WTC11 (cell line): ENCODE measurements around the gene MT1F. TPM values are rescaled to one million over a fixed set of nuclear protein-coding genes. Genes with fewer than 3 reads are reported as not detected.

Source experiments
- ATAC-seq: fragments of 200-7000 bp; cut with Tn5 transposase; 2 replicates; pipeline ENCODE4 v1.10.0; 2021; ENCODE audit warnings: mild to moderate bottlenecking, moderate library complexity
- CTCF ChIA-PET: fragments of 300-600 bp; sonication (Branson Sonifier 250); formaldehyde crosslinking; loops from one replicate; lab custom pipeline; 2021; ENCODE audit warnings: antibody characterized with exemption; lab: Charles Lee
- POLR2A ChIA-PET: fragments of 350-600 bp; sonication (Branson Sonifier 250); formaldehyde crosslinking; loops from one replicate; lab custom pipeline; 2021; ENCODE audit warnings: antibody characterized with exemption; lab: Charles Lee
- DNase-seq: peaks from one replicate; pipeline ENCODE4 v3.0.0; 2021; ENCODE audit warnings: low spot score
- H3K27ac Mint-ChIP-seq: 2 replicates; pipeline ENCODE4 v1.8.0; 2021; ENCODE audit warnings: mixed read lengths
- H3K27me3 Mint-ChIP-seq: 2 replicates; pipeline ENCODE4 v1.8.0; 2021; ENCODE audit warnings: low read depth, mild to moderate bottlenecking, moderate library complexity, mixed read lengths
- H3K36me3 Mint-ChIP-seq: 2 replicates; pipeline ENCODE4 v1.8.0; 2021; ENCODE audit warnings: mixed read lengths
- H3K4me1 Mint-ChIP-seq: 2 replicates; pipeline ENCODE4 v1.8.0; 2022; ENCODE audit warnings: mixed read lengths
- H3K4me3 Mint-ChIP-seq: 2 replicates; pipeline ENCODE4 v1.8.0; 2021; ENCODE audit warnings: mild to moderate bottlenecking, moderate library complexity, mixed read lengths
- H3K9me3 Mint-ChIP-seq: 2 replicates; pipeline ENCODE4 v1.8.0; 2021; ENCODE audit warnings: mixed read lengths
- AR ChIP-seq: fragments of 250-450 bp; sonication (Bioruptor Pico); IDR thresholded peaks from 2 replicates; pipeline ENCODE4 v1.9.0; 2021; ENCODE audit warnings: mild to moderate bottlenecking
- CBFB ChIP-seq: sonication (generic); formaldehyde crosslinking; IDR thresholded peaks from 2 replicates; pipeline ENCODE4 v1.8.1; 2022; ENCODE audit warnings: mild to moderate bottlenecking, low read depth, missing genetic modification reagents
- ELF4 ChIP-seq: sonication (generic); formaldehyde crosslinking; IDR thresholded peaks from 2 replicates; pipeline ENCODE4 v1.8.1; 2022; ENCODE audit warnings: low read depth, mild to moderate bottlenecking, moderate library complexity, missing genetic modification reagents
- FOXK1 ChIP-seq: sonication (generic); formaldehyde crosslinking; IDR thresholded peaks from 2 replicates; pipeline ENCODE4 v1.8.0; 2022; ENCODE audit warnings: mild to moderate bottlenecking, moderate library complexity, missing genetic modification reagents
- FOXP1 ChIP-seq: sonication (generic); formaldehyde crosslinking; IDR thresholded peaks from 2 replicates; pipeline ENCODE4 v1.8.0; 2022; ENCODE audit warnings: missing genetic modification reagents, mild to moderate bottlenecking, moderate library complexity, borderline replicate concordance
- IRF2 ChIP-seq: sonication (generic); formaldehyde crosslinking; IDR thresholded peaks from 2 replicates; pipeline ENCODE4 v1.8.0; 2022; ENCODE audit warnings: low read depth, missing genetic modification reagents, borderline replicate concordance
- JUN ChIP-seq: sonication (generic); formaldehyde crosslinking; IDR thresholded peaks from 2 replicates; pipeline ENCODE4 v1.8.0; 2023; ENCODE audit warnings: mild to moderate bottlenecking, missing genetic modification reagents
- RORB ChIP-seq: fragments of 250-450 bp; sonication (Bioruptor Pico); IDR thresholded peaks from 2 replicates; pipeline ENCODE4 v1.9.0; 2021; ENCODE audit warnings: mild to moderate bottlenecking
- SOX15 ChIP-seq: fragments of 250-450 bp; sonication (Bioruptor Pico); IDR thresholded peaks from 2 replicates; pipeline ENCODE4 v1.9.0; 2021; ENCODE audit warnings: mild to moderate bottlenecking
- SP1 ChIP-seq: sonication (generic); formaldehyde crosslinking; conservative IDR thresholded peaks from 2 replicates; pipeline ENCODE4 v1.8.1; 2022; ENCODE audit warnings: missing genetic modification reagents
- ZNF219 ChIP-seq: sonication (generic); formaldehyde crosslinking; IDR thresholded peaks from 2 replicates; pipeline ENCODE4 v1.8.0; 2023; ENCODE audit warnings: missing genetic modification reagents, mild to moderate bottlenecking, borderline replicate concordance
- ZNF232 ChIP-seq: sonication (generic); formaldehyde crosslinking; IDR thresholded peaks from 2 replicates; pipeline ENCODE4 v1.8.0; 2022; ENCODE audit warnings: mild to moderate bottlenecking, missing genetic modification reagents
- ZNF512 ChIP-seq: sonication (generic); formaldehyde crosslinking; IDR thresholded peaks from 2 replicates; pipeline ENCODE4 v1.8.1; 2022; ENCODE audit warnings: missing genetic modification reagents, borderline replicate concordance
- ZNF671 ChIP-seq: fragments of 250-450 bp; sonication (Bioruptor Pico); IDR thresholded peaks from 2 replicates; pipeline ENCODE4 v1.8.0; 2021; ENCODE audit warnings: mild to moderate bottlenecking
- total RNA-seq: library from RNA; stranded (reverse); gene quantifications from 3 replicates; pipeline ENCODE4 v1.2.3, GENCODE V29; 2021
- TF ChIP-seq, protein P1 (sequence below): sonication (generic); formaldehyde crosslinking; IDR thresholded peaks from 2 replicates; pipeline ENCODE4 v1.8.1; 2022; ENCODE audit warnings: mild to moderate bottlenecking, moderate library complexity, missing genetic modification reagents
- TF ChIP-seq, protein P2 (sequence below): fragments of 250-450 bp; sonication (Bioruptor Pico); conservative IDR thresholded peaks from 2 replicates; pipeline ENCODE4 v1.9.0; 2021; ENCODE audit warnings: mild to moderate bottlenecking
- TF ChIP-seq, protein P3 (sequence below): sonication (generic); formaldehyde crosslinking; IDR thresholded peaks from 2 replicates; pipeline ENCODE4 v1.8.0; 2023; ENCODE audit warnings: mild to moderate bottlenecking, missing genetic modification reagents
- TF ChIP-seq, protein P4 (sequence below): sonication (generic); formaldehyde crosslinking; IDR thresholded peaks from 2 replicates; pipeline ENCODE4 v1.8.0; 2023; ENCODE audit warnings: missing genetic modification reagents, mild to moderate bottlenecking, borderline replicate concordance
- TF ChIP-seq, protein P5 (sequence below): sonication (generic); formaldehyde crosslinking; IDR thresholded peaks from 2 replicates; pipeline ENCODE4 v1.8.1; 2023; ENCODE audit warnings: mild to moderate bottlenecking, moderate library complexity, missing genetic modification reagents
- TF ChIP-seq, protein P6 (sequence below): fragments of 250-450 bp; sonication (Bioruptor Pico); IDR thresholded peaks from 2 replicates; pipeline ENCODE4 v1.9.0; 2021; ENCODE audit warnings: mild to moderate bottlenecking

Gene MT1F
- total RNA-seq, 1 experiment from 2014 or later: 58.2 TPM

- TF ChIP-seq ZNF512 (no peak), IRF2 (no peak), SOX15 (no peak), RORB (CRISPR knock-in tag) (no peak), ZNF219 (CRISPR knock-in tag) (no peak), ZNF232 (CRISPR knock-in tag) (no peak), AR (CRISPR knock-in tag) (no peak)
- TF ChIP-seq, protein P1, sequence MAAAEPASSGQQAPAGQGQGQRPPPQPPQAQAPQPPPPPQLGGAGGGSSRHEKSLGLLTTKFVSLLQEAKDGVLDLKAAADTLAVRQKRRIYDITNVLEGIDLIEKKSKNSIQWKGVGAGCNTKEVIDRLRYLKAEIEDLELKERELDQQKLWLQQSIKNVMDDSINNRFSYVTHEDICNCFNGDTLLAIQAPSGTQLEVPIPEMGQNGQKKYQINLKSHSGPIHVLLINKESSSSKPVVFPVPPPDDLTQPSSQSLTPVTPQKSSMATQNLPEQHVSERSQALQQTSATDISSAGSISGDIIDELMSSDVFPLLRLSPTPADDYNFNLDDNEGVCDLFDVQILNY (CRISPR knock-in tag): no peak
Observed at GRCh38 chr16:56686758-56687157, 29.0 kb downstream of the MT1F start (continued).

DNA sequence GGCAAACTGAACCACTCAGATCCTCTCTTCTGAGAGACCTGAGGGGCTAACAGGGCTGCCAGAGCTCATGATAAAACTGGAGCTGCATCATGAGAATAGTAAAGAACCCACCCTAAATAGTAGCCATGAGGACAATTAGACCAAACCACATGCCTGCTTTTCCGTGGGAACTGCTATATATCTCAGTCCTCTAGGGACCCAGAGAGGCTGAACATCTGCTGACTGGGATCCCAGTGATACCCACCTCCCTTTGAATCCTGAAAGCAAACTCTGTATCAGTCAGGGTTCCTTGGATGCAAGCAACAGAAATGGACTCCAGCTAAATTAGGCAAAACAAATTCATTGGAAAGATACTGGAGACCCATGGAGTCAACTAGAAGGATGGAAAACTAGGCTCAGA is 31.0 kb downstream of the MT1F start:
- H3K4me3 Mint-ChIP-seq: no peak overlapping the region
- DNase-seq (no peak), ATAC-seq (peak; percentile 33; the same call in 1 of the 2 replicates)
- peaks cover 16% of the 10 kb centered on the region for H3K9me3 Mint-ChIP-seq
- peaks cover 2% of the 10 kb centered on the region; the same call in 1 of the 2 replicates for H3K27me3 Mint-ChIP-seq
- peaks cover 15% of the 10 kb centered on the region for H3K4me1 Mint-ChIP-seq
- peaks cover 23% of the 10 kb centered on the region for H3K36me3 Mint-ChIP-seq
- H3K27ac Mint-ChIP-seq: no peak overlapping the region
- POLR2A ChIA-PET: no interaction called here
- CTCF ChIA-PET: interaction anchor here (0.9 to 2.3 kb wide), 2 partner anchors 13 to 15 kb away, joined by 3 to 8 read pairs; no protein-coding TSS in a partner anchor
- TF ChIP-seq, protein P2, sequence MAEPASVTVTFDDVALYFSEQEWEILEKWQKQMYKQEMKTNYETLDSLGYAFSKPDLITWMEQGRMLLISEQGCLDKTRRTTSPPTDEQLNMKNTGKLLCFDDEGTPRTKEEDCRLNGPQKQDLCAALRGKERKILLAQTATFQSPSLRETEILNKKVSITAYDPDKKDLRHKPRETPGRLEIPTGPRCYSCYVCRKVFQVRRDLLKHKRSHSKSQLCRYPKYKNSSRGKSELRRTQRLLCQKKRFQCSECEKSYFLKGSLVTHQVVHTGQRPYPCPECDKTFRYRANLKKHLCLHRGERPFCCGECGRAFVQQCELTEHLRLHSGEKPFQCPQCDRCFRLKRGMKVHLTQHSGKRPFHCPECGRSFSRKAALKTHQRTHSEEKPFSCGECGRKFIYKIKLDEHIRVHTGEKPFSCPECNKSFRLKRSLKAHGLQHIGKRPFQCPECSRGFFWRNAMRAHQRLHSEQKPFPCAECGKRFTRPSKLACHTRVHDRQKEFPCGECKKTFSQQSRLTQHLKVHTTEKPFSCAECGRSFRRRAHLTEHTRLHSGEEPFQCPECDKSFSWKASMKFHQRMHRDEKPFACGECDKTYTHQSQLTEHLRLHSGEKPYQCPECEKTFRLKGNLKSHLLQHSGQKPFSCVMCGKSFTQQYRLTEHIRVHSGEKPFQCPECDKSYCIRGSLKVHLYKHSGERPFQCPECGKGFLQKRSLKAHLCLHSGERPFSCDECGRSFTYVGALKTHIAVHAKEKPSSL: no peak
- no peak for TF ChIP-seq FOXK1 (CRISPR knock-in tag)
- no peak for TF ChIP-seq SP1 (CRISPR knock-in tag)
- no peak for TF ChIP-seq CBFB (CRISPR knock-in tag)
- TF ChIP-seq, protein P3, sequence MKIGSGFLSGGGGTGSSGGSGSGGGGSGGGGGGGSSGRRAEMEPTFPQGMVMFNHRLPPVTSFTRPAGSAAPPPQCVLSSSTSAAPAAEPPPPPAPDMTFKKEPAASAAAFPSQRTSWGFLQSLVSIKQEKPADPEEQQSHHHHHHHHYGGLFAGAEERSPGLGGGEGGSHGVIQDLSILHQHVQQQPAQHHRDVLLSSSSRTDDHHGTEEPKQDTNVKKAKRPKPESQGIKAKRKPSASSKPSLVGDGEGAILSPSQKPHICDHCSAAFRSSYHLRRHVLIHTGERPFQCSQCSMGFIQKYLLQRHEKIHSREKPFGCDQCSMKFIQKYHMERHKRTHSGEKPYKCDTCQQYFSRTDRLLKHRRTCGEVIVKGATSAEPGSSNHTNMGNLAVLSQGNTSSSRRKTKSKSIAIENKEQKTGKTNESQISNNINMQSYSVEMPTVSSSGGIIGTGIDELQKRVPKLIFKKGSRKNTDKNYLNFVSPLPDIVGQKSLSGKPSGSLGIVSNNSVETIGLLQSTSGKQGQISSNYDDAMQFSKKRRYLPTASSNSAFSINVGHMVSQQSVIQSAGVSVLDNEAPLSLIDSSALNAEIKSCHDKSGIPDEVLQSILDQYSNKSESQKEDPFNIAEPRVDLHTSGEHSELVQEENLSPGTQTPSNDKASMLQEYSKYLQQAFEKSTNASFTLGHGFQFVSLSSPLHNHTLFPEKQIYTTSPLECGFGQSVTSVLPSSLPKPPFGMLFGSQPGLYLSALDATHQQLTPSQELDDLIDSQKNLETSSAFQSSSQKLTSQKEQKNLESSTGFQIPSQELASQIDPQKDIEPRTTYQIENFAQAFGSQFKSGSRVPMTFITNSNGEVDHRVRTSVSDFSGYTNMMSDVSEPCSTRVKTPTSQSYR: no peak
- TF ChIP-seq ZNF671: no peak
- TF ChIP-seq, protein P4, sequence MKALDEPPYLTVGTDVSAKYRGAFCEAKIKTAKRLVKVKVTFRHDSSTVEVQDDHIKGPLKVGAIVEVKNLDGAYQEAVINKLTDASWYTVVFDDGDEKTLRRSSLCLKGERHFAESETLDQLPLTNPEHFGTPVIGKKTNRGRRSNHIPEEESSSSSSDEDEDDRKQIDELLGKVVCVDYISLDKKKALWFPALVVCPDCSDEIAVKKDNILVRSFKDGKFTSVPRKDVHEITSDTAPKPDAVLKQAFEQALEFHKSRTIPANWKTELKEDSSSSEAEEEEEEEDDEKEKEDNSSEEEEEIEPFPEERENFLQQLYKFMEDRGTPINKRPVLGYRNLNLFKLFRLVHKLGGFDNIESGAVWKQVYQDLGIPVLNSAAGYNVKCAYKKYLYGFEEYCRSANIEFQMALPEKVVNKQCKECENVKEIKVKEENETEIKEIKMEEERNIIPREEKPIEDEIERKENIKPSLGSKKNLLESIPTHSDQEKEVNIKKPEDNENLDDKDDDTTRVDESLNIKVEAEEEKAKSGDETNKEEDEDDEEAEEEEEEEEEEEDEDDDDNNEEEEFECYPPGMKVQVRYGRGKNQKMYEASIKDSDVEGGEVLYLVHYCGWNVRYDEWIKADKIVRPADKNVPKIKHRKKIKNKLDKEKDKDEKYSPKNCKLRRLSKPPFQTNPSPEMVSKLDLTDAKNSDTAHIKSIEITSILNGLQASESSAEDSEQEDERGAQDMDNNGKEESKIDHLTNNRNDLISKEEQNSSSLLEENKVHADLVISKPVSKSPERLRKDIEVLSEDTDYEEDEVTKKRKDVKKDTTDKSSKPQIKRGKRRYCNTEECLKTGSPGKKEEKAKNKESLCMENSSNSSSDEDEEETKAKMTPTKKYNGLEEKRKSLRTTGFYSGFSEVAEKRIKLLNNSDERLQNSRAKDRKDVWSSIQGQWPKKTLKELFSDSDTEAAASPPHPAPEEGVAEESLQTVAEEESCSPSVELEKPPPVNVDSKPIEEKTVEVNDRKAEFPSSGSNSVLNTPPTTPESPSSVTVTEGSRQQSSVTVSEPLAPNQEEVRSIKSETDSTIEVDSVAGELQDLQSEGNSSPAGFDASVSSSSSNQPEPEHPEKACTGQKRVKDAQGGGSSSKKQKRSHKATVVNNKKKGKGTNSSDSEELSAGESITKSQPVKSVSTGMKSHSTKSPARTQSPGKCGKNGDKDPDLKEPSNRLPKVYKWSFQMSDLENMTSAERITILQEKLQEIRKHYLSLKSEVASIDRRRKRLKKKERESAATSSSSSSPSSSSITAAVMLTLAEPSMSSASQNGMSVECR: no peak
- no peak for TF ChIP-seq IRF2
- TF ChIP-seq, protein P5, sequence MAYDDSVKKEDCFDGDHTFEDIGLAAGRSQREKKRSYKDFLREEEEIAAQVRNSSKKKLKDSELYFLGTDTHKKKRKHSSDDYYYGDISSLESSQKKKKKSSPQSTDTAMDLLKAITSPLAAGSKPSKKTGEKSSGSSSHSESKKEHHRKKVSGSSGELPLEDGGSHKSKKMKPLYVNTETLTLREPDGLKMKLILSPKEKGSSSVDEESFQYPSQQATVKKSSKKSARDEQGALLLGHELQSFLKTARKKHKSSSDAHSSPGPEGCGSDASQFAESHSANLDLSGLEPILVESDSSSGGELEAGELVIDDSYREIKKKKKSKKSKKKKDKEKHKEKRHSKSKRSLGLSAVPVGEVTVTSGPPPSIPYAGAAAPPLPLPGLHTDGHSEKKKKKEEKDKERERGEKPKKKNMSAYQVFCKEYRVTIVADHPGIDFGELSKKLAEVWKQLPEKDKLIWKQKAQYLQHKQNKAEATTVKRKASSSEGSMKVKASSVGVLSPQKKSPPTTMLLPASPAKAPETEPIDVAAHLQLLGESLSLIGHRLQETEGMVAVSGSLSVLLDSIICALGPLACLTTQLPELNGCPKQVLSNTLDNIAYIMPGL (CRISPR knock-in tag): no peak
- no peak for TF ChIP-seq FOXP1 (CRISPR knock-in tag)
- no peak for TF ChIP-seq ELF4 (CRISPR knock-in tag)
- no peak for TF ChIP-seq JUN (CRISPR knock-in tag)
- TF ChIP-seq, protein P6, sequence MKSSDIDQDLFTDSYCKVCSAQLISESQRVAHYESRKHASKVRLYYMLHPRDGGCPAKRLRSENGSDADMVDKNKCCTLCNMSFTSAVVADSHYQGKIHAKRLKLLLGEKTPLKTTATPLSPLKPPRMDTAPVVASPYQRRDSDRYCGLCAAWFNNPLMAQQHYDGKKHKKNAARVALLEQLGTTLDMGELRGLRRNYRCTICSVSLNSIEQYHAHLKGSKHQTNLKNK: no peak
